ENCODE results near the gene IDH2. TPM values are rescaled to one million over a fixed set of nuclear protein-coding genes. Genes with fewer than 3 reads are reported as not detected.

The IDH2 gene
- total RNA-seq, 3 donors from 2014 or later (not counting 1 experiment from before 2014, with no cell fraction given) = 72.3 to 91.5 (median 81.0) TPM

DNA sequence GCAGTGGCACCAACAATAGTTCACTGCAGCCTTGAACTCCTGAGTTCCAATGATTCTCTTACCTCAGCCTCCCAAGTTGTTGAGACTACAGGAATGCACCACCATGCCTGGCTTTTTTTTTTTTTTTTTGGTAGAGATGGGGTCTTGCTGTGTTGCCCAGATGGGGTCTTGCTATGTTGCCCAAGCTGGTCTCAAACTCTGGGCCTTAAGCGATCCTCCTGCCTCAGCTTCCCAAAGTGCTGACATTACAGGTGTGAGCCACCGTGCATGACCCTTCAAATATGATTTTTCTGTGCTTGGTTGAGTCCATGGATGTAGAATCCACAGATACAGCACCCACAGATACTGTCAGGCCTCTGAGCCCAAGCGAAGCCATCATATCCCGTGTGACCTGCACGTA, 30.2 kb upstream of the IDH2 start:
- WGBS (ENCODE audit: insufficient coverage) = 94% methylated on average over 5 of the region's 5 CpGs

DNA sequence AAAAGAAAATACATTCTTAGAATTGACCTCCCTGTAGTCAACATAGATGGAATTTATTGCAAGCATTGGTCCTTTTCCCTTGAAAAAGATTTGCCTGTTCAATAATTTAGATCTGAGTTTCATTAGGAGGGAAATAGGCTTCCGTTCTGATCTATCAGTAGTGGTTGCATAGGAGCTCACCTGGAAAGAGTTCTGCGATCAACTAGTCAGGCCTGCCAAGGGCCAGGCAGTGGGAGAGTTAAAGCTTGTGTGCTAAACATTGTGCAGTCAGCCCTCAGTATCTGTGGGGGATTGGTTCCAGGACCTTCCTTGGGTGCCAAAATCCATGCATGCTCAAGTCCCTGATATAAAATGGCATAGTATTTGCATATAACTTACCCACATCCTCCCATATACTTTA, 29.6 kb upstream of the IDH2 start:
- H3K9me3 ChIP-seq (ENCODE audit: control insufficient read depth, insufficient read depth, low read length) = no peaks in the 10 kb centered on the region
- no peaks in the 10 kb centered on the region for H3K4me1 ChIP-seq (ENCODE audit: control insufficient read depth, insufficient read depth, low read length)
- 98% methylated on average over 2 of the region's 2 CpGs for WGBS (ENCODE audit: insufficient coverage)
- Mint-ChIP-seq H3K27me3 (ENCODE audit: low read depth in 2 of 2) (peaks cover 6 to 11% of the 10 kb centered on the region in 2 donors), H3K27ac (no peak overlapping the region), H3K4me3 (no peak overlapping the region), H3K4me1 (no peaks in the 10 kb centered on the region), H3K9me3 (no peaks in the 10 kb centered on the region), H3K36me3 (no peaks in the 10 kb centered on the region)
- TF ChIP-seq, protein P1, sequence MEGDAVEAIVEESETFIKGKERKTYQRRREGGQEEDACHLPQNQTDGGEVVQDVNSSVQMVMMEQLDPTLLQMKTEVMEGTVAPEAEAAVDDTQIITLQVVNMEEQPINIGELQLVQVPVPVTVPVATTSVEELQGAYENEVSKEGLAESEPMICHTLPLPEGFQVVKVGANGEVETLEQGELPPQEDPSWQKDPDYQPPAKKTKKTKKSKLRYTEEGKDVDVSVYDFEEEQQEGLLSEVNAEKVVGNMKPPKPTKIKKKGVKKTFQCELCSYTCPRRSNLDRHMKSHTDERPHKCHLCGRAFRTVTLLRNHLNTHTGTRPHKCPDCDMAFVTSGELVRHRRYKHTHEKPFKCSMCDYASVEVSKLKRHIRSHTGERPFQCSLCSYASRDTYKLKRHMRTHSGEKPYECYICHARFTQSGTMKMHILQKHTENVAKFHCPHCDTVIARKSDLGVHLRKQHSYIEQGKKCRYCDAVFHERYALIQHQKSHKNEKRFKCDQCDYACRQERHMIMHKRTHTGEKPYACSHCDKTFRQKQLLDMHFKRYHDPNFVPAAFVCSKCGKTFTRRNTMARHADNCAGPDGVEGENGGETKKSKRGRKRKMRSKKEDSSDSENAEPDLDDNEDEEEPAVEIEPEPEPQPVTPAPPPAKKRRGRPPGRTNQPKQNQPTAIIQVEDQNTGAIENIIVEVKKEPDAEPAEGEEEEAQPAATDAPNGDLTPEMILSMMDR (IDR thresholded peaks at IDR 0.05) = no peak
- ATAC-seq = no peak
- no peaks in the 10 kb centered on the region for H3K36me3 ChIP-seq (ENCODE audit: control insufficient read depth, insufficient read depth, low read length)
- H3K4me3 ChIP-seq (ENCODE audit: low read length) = no peak overlapping the region
- no peak overlapping the region for H3K27ac ChIP-seq (ENCODE audit: low read length)
- intact Hi-C loops (cut with micrococcal nuclease) = no loop called here
- no peaks in the 10 kb centered on the region for H3K27me3 ChIP-seq (ENCODE audit: control insufficient read depth, insufficient read depth, low read length)
- no peak for DNase-seq

More for the DNA sequence above, 30.2 kb upstream of the IDH2 start:
- TF ChIP-seq, protein P1 (IDR thresholded peaks at IDR 0.05) = no peak
- Histone ChIP-seq H3K9me3 (ENCODE audit: control insufficient read depth, insufficient read depth, low read length) (no peaks in the 10 kb centered on the region), H3K4me3 (ENCODE audit: low read length) (no peak overlapping the region), H3K4me1 (ENCODE audit: control insufficient read depth, insufficient read depth, low read length) (no peaks in the 10 kb centered on the region), H3K27me3 (ENCODE audit: control insufficient read depth, insufficient read depth, low read length) (no peaks in the 10 kb centered on the region), H3K27ac (ENCODE audit: low read length) (no peak overlapping the region), H3K36me3 (ENCODE audit: control insufficient read depth, insufficient read depth, low read length) (no peaks in the 10 kb centered on the region)
- Mint-ChIP-seq H3K27ac (no peak overlapping the region), H3K27me3 (ENCODE audit: low read depth in 2 of 2) (peaks cover 6 to 9% of the 10 kb centered on the region in 2 donors), H3K4me1 (no peaks in the 10 kb centered on the region), H3K4me3 (no peak overlapping the region), H3K36me3 (no peaks in the 10 kb centered on the region), H3K9me3 (no peaks in the 10 kb centered on the region)
- no peak for ATAC-seq
- DNase-seq = no peak
- intact Hi-C loops (cut with micrococcal nuclease) = no loop called here

DNA sequence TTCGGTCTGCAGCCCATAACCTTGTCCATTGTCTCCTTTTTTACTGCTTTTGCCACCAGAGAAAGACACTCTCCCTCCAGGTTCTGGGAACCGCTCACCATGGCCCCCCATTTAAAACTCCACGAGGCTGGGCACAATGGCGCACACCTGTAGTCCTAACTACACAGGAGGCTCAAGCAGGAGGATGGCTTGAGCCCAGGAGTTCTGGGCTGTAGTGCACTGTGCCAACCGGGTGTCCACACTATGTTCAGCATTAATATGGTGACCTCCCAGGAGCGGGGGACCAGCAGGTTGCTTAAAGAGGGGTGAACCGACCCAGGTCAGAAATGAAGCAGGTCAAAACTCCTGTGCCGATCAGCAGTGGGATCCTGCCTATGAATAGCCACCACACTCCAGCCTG, 28.0 kb upstream of the IDH2 start:
- Mint-ChIP-seq H3K9me3 (no peaks in the 10 kb centered on the region), H3K4me1 (no peaks in the 10 kb centered on the region), H3K36me3 (no peaks in the 10 kb centered on the region), H3K27me3 (ENCODE audit: low read depth in 2 of 2) (peaks cover 6 to 11% of the 10 kb centered on the region in 2 donors), H3K27ac (no peak overlapping the region), H3K4me3 (no peak overlapping the region)
- DNase-seq = no peak
- Histone ChIP-seq H3K4me3 (ENCODE audit: low read length) (no peak overlapping the region), H3K9me3 (ENCODE audit: control insufficient read depth, insufficient read depth, low read length) (no peaks in the 10 kb centered on the region), H3K4me1 (ENCODE audit: control insufficient read depth, insufficient read depth, low read length) (no peaks in the 10 kb centered on the region), H3K27me3 (ENCODE audit: control insufficient read depth, insufficient read depth, low read length) (no peaks in the 10 kb centered on the region), H3K36me3 (ENCODE audit: control insufficient read depth, insufficient read depth, low read length) (no peaks in the 10 kb centered on the region), H3K27ac (ENCODE audit: low read length) (no peak overlapping the region)
- no peak for ATAC-seq
- TF ChIP-seq, protein P1 (IDR thresholded peaks at IDR 0.05) = no peak
- WGBS (ENCODE audit: insufficient coverage) = 97% methylated on average over 7 of the region's 8 CpGs
- intact Hi-C loops (cut with micrococcal nuclease) = no loop called here
